Metanephros (tissue), 1 donor: ENCODE data around the gene LRTM2. TPM values are rescaled to one million over a fixed set of nuclear protein-coding genes. Genes with fewer than 3 reads are reported as not detected.

Experiments
- total RNA-seq: library from RNA; depleted of rRNA; stranded (reverse); fragments of >200 nt; gene quantifications from one replicate; pipeline ENCODE4 v1.2.3, GENCODE V29; 2014

The LRTM2 gene
- 0.35 TPM for total RNA-seq

DNA sequence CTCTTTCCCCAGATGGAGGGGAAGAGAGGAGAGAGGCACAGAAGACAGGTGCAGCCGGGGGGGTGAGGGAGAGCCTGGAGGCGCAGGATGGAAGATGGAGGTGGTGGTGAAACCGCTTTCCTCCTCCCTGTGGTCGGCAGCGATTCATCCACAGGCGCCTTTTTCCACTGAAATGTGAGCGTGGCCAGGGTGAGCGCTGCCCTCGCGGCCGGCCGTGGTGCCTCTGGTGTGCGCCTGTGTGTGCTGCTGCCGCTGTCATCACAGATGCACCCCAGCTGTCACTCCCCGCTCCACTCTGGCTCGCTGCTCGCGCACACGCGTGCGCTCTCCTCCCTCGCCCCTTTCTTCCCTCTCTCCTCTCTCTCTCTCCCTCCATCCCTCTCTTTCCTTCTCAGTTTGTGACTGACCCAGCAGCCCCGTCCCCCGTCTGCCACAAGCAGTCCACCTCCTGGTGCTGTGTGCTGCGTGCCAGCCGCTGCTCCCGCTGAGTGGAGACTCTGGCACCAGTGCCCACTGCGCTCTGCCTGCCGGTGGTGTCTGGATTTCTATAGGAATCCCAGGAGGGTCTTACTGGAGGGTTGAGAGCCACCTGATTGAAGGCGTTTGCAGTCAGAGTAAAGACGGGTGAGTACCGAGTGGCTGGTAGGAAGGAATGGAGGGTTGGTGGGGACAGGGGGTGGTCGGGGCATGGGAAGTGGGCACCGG, at the start of gene LRTM2:
TSS of gene LRTM2 (plus strand) at position 375 of the 705 bp plus-strand sequence. CDS start 7,584 bp downstream, outside the sequence.

Other genes starting within 250 kb of the LRTM2 start
- 20.1 TPM for gene FBXL14, start 226.0 kb upstream of the LRTM2 start, total RNA-seq
- gene WNT5B, start 191.3 kb upstream of the LRTM2 start, total RNA-seq: 15.3 TPM
- gene ADIPOR2, start 129.5 kb upstream of the LRTM2 start, total RNA-seq: 36.4 TPM
- gene CACNA2D4, start 98.1 kb downstream of the LRTM2 start, total RNA-seq: 2.6 TPM
- gene DCP1B, start 183.9 kb downstream of the LRTM2 start, total RNA-seq: 10.7 TPM
- 16.4 TPM for gene CACNA1C, start 232.4 kb downstream of the LRTM2 start, total RNA-seq